ENCODE measurements around the gene ROR2. TPM values are rescaled to one million over a fixed set of nuclear protein-coding genes. Genes with fewer than 3 reads are reported as not detected.

The ROR2 gene
- total RNA-seq, 1 experiment from 2014 or later, result 2.7 TPM

DNA sequence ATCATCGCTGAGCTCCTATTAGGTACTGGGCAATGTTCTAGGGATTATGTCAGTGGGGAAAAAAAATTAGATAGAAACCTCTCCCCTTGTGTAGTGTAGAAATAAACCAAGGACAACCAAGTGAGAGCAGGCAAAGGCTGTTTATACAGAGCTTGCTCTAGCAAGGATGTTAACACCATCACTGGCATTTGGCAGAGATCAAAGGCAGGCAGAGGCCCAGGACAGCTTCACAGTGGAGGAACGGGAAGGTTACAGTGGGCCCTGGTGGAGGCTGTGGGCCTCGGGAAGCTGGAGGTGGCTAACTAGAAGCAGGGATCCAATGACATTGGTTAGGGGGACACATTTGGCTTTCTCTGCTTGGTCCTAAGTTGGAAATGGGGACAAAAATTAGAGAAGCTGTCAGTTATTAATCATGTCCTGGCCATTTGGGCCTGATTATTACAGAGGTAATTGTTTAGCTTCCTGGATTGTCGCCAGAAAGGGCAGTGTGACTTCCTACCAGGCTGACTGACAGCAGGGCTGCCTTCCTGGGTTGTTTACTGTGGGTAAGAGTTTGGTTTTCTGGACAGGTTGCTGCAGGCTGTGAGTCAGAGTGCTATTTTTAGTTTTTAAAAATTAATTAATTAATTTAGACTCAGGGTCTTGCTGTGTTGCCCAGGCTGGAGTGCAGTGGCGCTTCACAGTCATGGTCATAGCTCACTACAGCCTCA is 259.3 kb downstream of the ROR2 start:
- no peak overlapping the region for H3K9ac ChIP-seq (ENCODE audit: extremely low read depth, insufficient read length, low read length)
- no peak overlapping the region for H4K8ac ChIP-seq (replicated peaks; ENCODE audit: insufficient read length, low read depth, low read length)
- WGBS (ENCODE audit: extremely low coverage, insufficient read length, low lambda C conversion rate), result no CpG with 5 or more reads among the region's 5 CpGs
- no peaks in the 10 kb centered on the region for H3K9me3 ChIP-seq (ENCODE audit: control insufficient read depth, low read depth, low read length)
- no peak overlapping the region for H3K23ac ChIP-seq (ENCODE audit: insufficient read length, low read depth, low read length)
- H2AFZ ChIP-seq (ENCODE audit: low read length), result no peak overlapping the region
- H2BK15ac ChIP-seq (ENCODE audit: low read depth, low read length), result no peak overlapping the region
- no peak for DNase-seq
- H3K14ac ChIP-seq (ENCODE audit: insufficient read depth, low read length), result no peak overlapping the region
- peaks cover 1% of the 10 kb centered on the region; the same call in 1 of the 2 replicates for H3K27me3 Mint-ChIP-seq (ENCODE audit: low read depth)
- no peak overlapping the region for H2AK5ac ChIP-seq (ENCODE audit: insufficient read length, low read length)
- no peak overlapping the region for H2BK12ac ChIP-seq (ENCODE audit: insufficient read length, low read depth, low read length)
- H3K36me3 Mint-ChIP-seq (ENCODE audit: insufficient read depth in 1 of 3, low read depth in 3 of 3), result no peaks in the 10 kb centered on the region
- no peaks in the 10 kb centered on the region for H3K79me2 ChIP-seq (ENCODE audit: insufficient read depth, low read length)
- no peak overlapping the region for H3K4me2 ChIP-seq (ENCODE audit: insufficient read depth, insufficient read length, low read length)
- peaks cover 7% of the 10 kb centered on the region; the same call in 1 of the 2 replicates for H3K4me1 ChIP-seq (ENCODE audit: insufficient read depth, low read length)
- TF ChIP-seq, protein P1, sequence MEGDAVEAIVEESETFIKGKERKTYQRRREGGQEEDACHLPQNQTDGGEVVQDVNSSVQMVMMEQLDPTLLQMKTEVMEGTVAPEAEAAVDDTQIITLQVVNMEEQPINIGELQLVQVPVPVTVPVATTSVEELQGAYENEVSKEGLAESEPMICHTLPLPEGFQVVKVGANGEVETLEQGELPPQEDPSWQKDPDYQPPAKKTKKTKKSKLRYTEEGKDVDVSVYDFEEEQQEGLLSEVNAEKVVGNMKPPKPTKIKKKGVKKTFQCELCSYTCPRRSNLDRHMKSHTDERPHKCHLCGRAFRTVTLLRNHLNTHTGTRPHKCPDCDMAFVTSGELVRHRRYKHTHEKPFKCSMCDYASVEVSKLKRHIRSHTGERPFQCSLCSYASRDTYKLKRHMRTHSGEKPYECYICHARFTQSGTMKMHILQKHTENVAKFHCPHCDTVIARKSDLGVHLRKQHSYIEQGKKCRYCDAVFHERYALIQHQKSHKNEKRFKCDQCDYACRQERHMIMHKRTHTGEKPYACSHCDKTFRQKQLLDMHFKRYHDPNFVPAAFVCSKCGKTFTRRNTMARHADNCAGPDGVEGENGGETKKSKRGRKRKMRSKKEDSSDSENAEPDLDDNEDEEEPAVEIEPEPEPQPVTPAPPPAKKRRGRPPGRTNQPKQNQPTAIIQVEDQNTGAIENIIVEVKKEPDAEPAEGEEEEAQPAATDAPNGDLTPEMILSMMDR (conservative IDR thresholded peaks at IDR 0.05), result no peak
- no peak overlapping the region for H4K91ac ChIP-seq (ENCODE audit: insufficient read length, low read depth, low read length)
- H3K27me3 ChIP-seq (ENCODE audit: insufficient read depth, low read length), result no peaks in the 10 kb centered on the region
- H3K27ac ChIP-seq (ENCODE audit: insufficient read length, low read depth, low read length), result no peak overlapping the region
- H3K27ac Mint-ChIP-seq, result no peak overlapping the region; a peak in 1 of 7 replicates
- H2BK5ac ChIP-seq (ENCODE audit: insufficient read length, low read length), result no peak overlapping the region
- no peak overlapping the region for H3K18ac ChIP-seq (ENCODE audit: insufficient read length, low read depth, low read length)
- no peak overlapping the region for H2BK20ac ChIP-seq (ENCODE audit: low read depth, low read length, poor library complexity, severe bottlenecking)
- no peaks in the 10 kb centered on the region for H3K9me3 Mint-ChIP-seq
- no peak overlapping the region for H3K4me3 Mint-ChIP-seq
- H3K79me1 ChIP-seq (ENCODE audit: insufficient read depth, low read depth, low read length, poor library complexity, severe bottlenecking), result no peaks in the 10 kb centered on the region
- no peaks in the 10 kb centered on the region for H3K23me2 ChIP-seq (ENCODE audit: insufficient read length, low read depth, low read length, poor library complexity, severe bottlenecking)
- H2BK120ac ChIP-seq (ENCODE audit: low read depth, low read length, poor library complexity, severe bottlenecking), result no peak overlapping the region
- H3K4ac ChIP-seq (ENCODE audit: low read depth, low read length), result no peak overlapping the region
- no peak overlapping the region for H4K5ac ChIP-seq (ENCODE audit: insufficient read length, low read depth, low read length)
- H4K20me1 ChIP-seq (ENCODE audit: control insufficient read depth, insufficient read depth, insufficient read length), result no peaks in the 10 kb centered on the region
- peaks cover 16 to 19% of the 10 kb centered on the region in 2 experiments for H3K4me1 Mint-ChIP-seq
- no peak overlapping the region for H3T11ph ChIP-seq (ENCODE audit: low read length)
- no peak overlapping the region for H3K56ac ChIP-seq (ENCODE audit: insufficient read length, low read depth, low read length)
